ENCODE measurements around the gene SIGLEC7.
A peak's percentile ranks its signal among the peaks of the same experiment; 100 is the strongest.

SIGLEC7 gene

GRCh38 chr19:51142119-51142518 is at the start of gene SIGLEC7:
TSS of gene SIGLEC7 (plus strand) at chr19:51142301. CDS start at chr19:51142370, 69 bp downstream.
- DNase-seq (ENCODE audit: low read depth), result no peak

DNA sequence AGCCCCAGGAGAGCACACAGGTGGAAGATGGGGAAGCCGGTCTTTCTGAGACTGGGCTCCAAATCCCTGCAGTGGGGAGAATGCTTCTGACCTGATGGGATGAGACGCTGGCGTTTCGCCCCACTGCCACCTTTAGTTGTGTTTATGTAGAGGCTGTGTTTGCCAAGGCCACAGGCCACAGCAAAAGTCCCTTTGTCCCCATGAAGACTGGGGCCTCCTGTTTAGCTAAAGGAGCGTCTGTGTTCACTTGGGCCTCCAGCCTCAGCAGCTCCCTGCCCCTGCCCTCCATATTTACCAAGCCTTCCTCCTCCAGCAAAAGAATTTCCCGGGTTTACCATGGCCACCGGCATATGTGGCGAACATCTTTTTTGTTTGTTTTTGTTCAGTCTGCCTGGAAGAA is 49.0 kb upstream of the SIGLEC7 start:
- no peak for DNase-seq (ENCODE audit: low read depth)

DNA sequence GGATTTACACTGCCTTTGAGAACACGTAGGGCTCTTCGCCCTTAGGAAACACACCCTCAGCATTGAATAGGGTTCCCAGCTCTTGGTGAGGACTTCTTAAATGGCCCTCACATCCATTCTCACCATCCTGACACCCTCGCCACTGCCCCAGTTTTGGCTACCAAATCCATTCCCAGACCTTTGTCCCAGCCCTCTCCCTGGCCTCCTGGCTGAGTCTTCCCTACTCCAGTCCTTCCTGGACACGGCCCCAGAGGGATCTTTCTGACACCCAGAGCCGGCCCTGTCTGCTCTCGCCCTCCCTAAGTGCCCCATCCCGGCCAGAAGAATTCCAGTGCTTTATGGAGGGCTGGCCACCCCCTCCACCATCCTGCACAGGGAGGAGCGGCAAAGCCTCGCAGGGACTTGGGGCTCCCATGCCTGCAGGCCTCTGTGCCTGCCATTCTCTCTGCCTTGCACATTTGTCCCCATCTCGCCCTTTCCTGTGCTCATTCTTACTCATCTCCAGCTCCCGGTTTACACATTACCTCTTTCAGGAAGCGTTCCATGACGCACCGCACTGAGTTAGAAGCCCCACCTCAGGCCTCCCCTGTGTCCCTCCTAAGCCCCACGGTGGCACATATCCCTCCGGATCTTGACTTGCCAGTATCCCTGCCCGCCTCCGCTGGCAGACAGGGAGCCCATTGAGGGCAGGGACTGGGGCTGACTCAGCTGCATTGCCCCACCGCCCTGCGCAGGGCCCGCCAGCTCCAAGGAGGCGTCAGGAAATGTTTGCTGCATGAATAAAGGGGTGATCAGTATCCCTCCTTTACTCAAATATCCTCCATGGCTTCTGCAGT is 48.4 kb upstream of the SIGLEC7 start:
- DNase-seq (ENCODE audit: low read depth), result no peak

DNA sequence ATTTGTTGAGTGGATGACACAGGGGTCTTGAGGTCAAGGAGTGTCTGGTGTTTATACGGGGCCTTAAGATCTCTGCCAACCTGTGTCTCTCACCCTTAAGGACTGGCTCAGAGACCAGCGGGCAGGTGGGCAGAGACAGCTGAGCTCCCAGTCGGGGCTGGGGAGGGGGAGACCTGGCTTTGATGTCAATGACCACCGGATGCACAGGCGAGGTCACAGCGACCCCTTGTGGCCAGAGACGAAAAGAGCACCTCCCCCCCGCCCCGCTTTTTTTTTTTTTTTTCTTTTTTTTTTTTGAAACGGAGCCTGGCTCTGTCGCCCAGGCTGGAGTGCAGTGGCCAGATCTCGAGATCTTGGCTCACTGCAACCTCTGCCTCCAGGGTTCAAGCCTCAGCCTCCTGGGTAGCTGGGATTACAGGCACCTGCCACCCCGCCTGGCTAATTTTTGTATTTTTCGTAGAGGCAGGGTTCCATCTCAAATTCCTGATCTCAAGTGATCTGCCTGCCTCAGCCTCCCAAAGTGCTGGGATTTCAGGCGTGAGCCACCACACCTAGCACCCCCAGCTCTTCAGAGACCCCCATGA is 47.3 kb upstream of the SIGLEC7 start:
- DNase-seq (ENCODE audit: low read depth), result no peak

GRCh38 chr19:51096473-51097165 is 45.5 kb upstream of the SIGLEC7 start:
- no peak for DNase-seq (ENCODE audit: low read depth)

- DNase-seq (ENCODE audit: low read depth), result peak; percentile 45
Observed at GRCh38 chr19:51097166-51097738, 44.8 kb upstream of the SIGLEC7 start.

DNA sequence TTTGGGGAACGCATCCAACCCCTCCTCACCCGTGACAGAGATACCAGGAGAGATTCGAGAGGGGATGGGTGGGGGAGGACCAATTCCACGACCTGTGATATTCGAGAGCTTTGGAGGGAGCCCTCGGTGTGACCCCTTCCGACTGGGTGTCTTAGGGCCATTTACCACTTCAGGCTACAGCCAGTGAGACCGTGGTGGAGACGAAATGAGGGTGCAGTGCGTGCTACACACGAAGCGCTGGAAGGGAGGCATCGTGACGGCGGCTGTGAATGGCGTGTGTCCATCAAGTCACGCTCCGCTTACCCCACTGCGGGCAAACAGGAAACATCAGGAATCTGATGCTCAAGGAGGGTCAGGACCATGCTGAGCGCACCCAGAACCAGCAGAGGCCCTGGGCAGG is 44.3 kb upstream of the SIGLEC7 start:
- no peak for DNase-seq (ENCODE audit: low read depth)

GRCh38 chr19:51098365-51099046 is 43.6 kb upstream of the SIGLEC7 start:
- no peak for DNase-seq (ENCODE audit: low read depth)

GRCh38 chr19:51099047-51099382 is 43.1 kb upstream of the SIGLEC7 start:
- no peak for DNase-seq (ENCODE audit: low read depth)

- no peak for DNase-seq (ENCODE audit: low read depth)
Observed at GRCh38 chr19:51100601-51101000, 41.5 kb upstream of the SIGLEC7 start.

DNA sequence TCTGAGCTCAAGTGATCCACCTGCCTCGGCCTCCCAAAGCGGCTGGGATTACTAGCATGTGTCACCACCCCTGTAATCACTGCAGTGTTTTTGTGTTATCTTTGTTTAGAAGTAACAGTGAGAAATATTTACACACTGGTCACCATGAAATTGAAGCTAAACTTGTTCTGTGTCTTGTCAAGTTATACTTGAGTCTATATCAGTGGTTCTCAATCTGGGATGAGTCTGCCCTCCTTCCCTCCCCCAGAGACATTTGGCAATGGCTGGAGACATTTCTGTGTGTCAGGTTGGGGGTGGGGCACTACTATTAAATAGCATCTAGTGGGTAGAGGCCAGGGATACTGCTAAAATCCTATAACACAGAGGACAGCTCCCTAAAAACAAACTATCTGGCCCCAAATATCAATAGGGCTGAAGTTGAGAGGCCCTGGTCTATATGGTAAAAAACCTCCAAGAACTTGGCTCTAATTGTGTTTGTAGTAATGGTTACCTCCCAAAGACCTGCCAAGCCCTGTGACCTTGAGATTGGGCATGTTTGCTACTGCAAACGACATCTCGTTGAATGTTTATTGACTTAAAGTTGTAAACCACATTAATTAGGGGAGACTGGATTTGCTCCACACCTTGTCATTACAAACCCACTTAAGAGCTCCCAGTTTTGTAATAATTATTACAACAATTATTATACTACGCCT is 40.8 kb upstream of the SIGLEC7 start:
- DNase-seq (ENCODE audit: low read depth), result no peak

- DNase-seq (ENCODE audit: low read depth), result no peak
Observed at GRCh38 chr19:51102991-51103390, 39.1 kb upstream of the SIGLEC7 start.

DNA sequence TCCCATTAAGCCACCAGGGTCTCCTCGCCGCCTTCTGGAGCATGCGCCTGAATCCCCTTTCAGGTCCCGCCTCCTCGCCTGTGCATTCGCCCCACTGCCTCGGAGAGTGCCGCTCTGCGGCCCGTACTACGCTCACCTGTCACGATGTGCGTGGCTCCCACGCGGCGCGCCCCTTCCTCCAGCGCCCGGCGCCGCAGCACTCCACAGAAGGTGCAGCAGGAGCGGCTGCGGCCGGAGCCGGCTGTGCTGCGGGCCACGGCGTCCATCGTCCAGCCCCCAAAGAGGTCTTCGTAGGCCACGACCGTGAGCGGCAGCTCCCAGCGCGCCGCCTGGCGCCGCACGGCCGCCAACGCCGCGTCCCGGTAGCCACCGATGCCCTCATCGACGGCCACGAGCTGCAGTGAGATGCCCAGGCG is 38.2 kb upstream of the SIGLEC7 start:
- no peak for DNase-seq (ENCODE audit: low read depth)

DNA sequence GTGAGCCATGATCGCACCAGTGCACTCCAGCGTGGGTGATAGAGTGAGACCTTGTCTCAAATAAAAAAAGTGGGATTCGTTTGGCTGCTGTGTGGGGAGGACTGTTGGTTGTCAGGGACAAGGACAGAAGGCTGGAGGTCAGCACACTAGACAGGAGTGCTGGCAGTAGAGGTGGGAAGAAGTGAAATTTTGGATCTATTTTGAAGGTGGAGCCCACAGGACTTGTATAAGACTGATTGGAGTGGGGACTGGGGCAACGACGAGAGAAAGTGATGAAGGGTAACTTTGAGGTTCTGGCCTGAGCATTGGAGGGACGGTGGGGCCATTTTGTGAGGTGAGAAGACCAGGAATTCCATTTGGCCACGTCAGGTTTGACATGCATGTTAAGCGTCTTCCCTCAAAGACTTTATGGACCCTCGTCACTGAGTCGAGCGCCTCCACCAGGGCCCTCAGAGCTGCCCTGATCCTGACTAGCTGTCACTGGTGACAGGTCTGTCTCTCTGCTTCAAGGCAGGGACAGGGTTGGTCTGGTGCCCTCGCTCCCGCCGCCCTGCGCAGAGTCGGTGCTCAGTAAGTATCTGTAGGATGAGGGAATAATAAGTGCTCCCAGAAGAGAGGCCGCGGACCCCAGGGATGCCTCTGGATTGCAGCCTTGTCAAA is 34.6 kb upstream of the SIGLEC7 start:
- no peak for DNase-seq (ENCODE audit: low read depth)

- DNase-seq (ENCODE audit: low read depth), result peak; percentile 96
Observed at GRCh38 chr19:51108066-51108804, 33.9 kb upstream of the SIGLEC7 start, which contains the start of gene CTU1. TSS of gene CTU1 (minus strand) at chr19:51108409. CDS start at chr19:51104569, 3,840 bp downstream.

DNA sequence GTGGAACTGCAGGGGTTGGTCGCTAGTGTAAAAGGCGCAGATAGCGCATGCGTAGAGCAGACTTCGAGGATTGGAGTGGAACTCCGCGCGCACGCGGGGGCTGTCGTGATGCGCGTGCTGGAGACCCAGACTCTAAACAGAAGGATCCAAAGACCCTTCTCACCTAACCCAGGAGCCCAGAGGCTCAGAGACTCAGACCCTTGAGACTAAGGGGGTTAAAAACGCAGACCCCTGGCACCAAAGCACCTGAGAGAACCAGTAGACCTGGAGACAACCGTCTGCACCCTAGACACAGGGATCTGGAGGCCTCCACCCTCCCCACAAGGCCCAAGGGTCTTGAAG is 33.3 kb upstream of the SIGLEC7 start:
- no peak for DNase-seq (ENCODE audit: low read depth)

DNA sequence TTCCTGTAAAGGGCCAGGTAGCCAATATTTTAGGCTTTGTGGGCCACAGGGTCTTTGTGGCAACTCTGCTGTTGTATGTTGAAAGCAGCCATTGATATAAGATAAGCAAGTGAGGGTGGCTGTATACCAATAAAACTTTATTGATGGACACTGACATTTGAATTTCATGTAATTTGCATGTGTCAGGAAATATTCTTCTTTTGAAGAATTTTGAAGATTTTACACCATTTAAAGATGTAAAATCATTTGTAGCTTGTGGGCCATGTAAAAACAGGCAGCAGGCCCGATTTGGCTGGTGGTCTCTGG is 31.5 kb upstream of the SIGLEC7 start:
- DNase-seq (ENCODE audit: low read depth), result no peak

DNA sequence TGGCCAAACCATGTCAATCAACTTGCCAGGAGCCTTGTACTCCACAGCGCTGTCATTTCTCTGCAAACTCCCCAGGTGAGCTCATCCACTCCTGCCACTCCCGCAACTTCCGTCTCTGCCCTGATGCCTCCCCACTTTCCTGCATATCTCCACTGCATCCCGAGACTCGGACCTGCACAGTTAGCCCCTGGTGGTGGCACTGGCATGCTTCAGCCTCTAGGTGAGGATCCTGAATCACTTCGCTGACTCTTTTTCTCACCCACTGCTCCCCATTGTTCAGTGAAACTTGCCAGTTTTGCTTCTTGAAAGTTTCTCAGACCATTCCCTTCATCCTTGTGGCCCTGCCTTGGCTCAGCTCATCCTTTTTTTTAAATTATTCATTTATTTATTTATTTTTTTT is 30.5 kb upstream of the SIGLEC7 start:
- DNase-seq (ENCODE audit: low read depth), result no peak

DNA sequence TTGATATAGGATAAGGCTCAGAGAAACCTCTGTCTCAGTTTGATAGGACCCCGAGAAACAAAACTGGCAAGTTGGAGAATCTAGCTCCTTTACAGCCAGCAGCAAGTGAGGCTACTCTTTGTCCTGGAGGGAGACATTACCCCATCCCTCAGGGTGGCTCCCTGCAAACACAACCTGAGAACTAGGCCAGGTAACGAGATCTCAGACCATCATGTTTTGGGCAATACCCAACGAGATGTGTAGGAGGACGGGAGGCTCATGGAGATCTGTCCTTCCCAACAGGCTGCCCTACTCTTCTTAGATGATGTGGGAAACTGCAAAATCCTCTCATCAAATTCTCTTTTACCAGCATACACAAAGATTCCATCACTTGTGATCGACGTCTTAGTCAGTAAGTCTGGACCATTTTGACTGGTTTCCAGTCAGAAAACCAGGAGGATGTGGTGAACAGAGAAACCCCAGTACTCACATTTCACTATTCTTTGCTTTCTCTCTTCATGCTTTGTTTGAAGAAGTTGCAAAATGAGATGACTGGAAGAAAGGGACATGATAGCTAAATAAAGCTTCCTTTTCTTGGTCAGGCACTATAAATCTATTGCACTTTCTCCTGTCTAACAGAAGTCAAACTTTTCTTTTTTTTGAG is 27.9 kb upstream of the SIGLEC7 start:
- DNase-seq (ENCODE audit: low read depth), result no peak

- DNase-seq (ENCODE audit: low read depth), result no peak
Observed at GRCh38 chr19:51116736-51117286, 25.3 kb upstream of the SIGLEC7 start.
